ENCODE measurements around the gene ARHGAP26.

DNA sequence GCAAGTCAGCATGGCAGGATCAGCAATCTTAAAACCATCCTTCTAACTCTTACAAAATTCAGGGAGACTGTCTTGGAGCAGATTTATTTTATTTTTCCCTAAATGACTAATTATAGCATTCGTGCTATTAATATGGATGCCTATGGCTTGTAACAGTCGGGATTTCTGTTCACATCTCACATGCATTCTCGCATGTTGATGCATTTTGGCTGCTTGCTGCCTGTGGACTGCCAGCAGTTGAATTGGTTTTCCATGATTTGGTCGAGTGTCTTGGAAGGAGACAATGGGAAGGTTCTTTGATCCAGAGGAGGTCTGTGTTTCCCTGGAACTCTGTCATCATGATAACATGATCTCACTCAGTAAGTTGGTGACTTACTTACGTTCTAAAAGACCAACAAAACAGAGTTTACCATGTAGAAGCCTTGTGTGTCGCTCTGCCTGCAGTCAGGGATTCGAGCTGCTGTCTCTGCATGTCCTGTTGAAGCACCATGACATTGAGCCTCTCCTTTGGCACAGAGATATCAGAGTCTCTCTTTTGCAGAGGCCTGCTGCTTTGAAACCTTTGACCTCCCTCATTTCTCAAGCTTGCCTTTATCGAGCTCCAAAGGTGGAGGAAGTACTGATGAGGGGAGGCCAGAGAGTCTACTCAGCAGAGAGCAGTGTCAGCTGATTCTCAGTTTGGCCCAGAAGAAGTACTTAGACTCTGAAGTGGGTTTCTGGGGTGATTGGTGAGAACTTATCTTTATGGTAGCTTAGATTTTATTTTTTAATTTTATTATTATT is 82.4 kb downstream of the ARHGAP26 start:
- TF ChIP-seq, protein P1, sequence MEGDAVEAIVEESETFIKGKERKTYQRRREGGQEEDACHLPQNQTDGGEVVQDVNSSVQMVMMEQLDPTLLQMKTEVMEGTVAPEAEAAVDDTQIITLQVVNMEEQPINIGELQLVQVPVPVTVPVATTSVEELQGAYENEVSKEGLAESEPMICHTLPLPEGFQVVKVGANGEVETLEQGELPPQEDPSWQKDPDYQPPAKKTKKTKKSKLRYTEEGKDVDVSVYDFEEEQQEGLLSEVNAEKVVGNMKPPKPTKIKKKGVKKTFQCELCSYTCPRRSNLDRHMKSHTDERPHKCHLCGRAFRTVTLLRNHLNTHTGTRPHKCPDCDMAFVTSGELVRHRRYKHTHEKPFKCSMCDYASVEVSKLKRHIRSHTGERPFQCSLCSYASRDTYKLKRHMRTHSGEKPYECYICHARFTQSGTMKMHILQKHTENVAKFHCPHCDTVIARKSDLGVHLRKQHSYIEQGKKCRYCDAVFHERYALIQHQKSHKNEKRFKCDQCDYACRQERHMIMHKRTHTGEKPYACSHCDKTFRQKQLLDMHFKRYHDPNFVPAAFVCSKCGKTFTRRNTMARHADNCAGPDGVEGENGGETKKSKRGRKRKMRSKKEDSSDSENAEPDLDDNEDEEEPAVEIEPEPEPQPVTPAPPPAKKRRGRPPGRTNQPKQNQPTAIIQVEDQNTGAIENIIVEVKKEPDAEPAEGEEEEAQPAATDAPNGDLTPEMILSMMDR (IDR thresholded peaks at IDR 0.05; ENCODE audit: low read depth, low read length, missing input control) = no peak
- TF ChIP-seq, protein P2, sequence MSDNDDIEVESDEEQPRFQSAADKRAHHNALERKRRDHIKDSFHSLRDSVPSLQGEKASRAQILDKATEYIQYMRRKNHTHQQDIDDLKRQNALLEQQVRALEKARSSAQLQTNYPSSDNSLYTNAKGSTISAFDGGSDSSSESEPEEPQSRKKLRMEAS (IDR thresholded peaks at IDR 0.05) = no peak
- TF ChIP-seq RAD21 (IDR thresholded peaks at IDR 0.05) (no peak), FOXA1 (IDR thresholded peaks at IDR 0.05) (no peak), JUND (IDR thresholded peaks at IDR 0.05) (no peak), NR2F2 (IDR thresholded peaks at IDR 0.05) (peak; percentile 86), GABPA (IDR thresholded peaks at IDR 0.05 in 1 of 2, conservative IDR thresholded peaks at IDR 0.05 in 1 of 2) (no peak), TAF1 (conservative IDR thresholded peaks at IDR 0.05) (no peak), YY1 (IDR thresholded peaks at IDR 0.05) (no peak), EGR1 (IDR thresholded peaks at IDR 0.05; ENCODE audit: low read depth in 2 of 2) (no peak)
- TF ChIP-seq, protein P3, sequence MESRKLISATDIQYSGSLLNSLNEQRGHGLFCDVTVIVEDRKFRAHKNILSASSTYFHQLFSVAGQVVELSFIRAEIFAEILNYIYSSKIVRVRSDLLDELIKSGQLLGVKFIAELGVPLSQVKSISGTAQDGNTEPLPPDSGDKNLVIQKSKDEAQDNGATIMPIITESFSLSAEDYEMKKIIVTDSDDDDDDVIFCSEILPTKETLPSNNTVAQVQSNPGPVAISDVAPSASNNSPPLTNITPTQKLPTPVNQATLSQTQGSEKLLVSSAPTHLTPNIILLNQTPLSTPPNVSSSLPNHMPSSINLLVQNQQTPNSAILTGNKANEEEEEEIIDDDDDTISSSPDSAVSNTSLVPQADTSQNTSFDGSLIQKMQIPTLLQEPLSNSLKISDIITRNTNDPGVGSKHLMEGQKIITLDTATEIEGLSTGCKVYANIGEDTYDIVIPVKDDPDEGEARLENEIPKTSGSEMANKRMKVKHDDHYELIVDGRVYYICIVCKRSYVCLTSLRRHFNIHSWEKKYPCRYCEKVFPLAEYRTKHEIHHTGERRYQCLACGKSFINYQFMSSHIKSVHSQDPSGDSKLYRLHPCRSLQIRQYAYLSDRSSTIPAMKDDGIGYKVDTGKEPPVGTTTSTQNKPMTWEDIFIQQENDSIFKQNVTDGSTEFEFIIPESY (IDR thresholded peaks at IDR 0.05) = no peak
- TF ChIP-seq, protein P4, sequence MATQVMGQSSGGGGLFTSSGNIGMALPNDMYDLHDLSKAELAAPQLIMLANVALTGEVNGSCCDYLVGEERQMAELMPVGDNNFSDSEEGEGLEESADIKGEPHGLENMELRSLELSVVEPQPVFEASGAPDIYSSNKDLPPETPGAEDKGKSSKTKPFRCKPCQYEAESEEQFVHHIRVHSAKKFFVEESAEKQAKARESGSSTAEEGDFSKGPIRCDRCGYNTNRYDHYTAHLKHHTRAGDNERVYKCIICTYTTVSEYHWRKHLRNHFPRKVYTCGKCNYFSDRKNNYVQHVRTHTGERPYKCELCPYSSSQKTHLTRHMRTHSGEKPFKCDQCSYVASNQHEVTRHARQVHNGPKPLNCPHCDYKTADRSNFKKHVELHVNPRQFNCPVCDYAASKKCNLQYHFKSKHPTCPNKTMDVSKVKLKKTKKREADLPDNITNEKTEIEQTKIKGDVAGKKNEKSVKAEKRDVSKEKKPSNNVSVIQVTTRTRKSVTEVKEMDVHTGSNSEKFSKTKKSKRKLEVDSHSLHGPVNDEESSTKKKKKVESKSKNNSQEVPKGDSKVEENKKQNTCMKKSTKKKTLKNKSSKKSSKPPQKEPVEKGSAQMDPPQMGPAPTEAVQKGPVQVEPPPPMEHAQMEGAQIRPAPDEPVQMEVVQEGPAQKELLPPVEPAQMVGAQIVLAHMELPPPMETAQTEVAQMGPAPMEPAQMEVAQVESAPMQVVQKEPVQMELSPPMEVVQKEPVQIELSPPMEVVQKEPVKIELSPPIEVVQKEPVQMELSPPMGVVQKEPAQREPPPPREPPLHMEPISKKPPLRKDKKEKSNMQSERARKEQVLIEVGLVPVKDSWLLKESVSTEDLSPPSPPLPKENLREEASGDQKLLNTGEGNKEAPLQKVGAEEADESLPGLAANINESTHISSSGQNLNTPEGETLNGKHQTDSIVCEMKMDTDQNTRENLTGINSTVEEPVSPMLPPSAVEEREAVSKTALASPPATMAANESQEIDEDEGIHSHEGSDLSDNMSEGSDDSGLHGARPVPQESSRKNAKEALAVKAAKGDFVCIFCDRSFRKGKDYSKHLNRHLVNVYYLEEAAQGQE (IDR thresholded peaks at IDR 0.05) = no peak

Measured in liver (tissue), 3 donors.